Naive thymus-derived CD4-positive, alpha-beta T cell (primary cell): ENCODE data around the gene RAB25. TPM values are rescaled to one million over a fixed set of nuclear protein-coding genes. Genes with fewer than 3 reads are reported as not detected.
"Not testable (repeated sequence)": the region's sequence is repeated elsewhere in the genome, so short reads cannot be mapped to it uniquely, and the experiment has no call there.

Experiments used
- ATAC-seq: fragments of 150-1000 bp; cut with Tn5 transposase; 2 replicates; pipeline ENCODE4 v1.10.0; 2021; ENCODE audit warnings: mild to moderate bottlenecking, moderate library complexity
- CTCF ChIA-PET: fragments of 350-600 bp; sonication (Branson Sonifier 250); formaldehyde crosslinking; loops from one replicate; lab custom pipeline; 2021; ENCODE audit warnings: antibody characterized with exemption; lab: Charles Lee
- POLR2A ChIA-PET: fragments of 350-600 bp; sonication (Branson Sonifier 250); formaldehyde crosslinking; loops from one replicate; lab custom pipeline; 2021; ENCODE audit warnings: antibody characterized with exemption, inconsistent platforms; lab: Charles Lee
- DNase-seq, 9 donors: peaks; one replicate each; pipeline versions ENCODE4 v3.0.0 to v3.0.0-alpha.2; 2020 to 2022; ENCODE audit warnings: mixed read lengths in 1 of 9
- H3K27ac ChIP-seq: one replicate; pipeline ENCODE4 v1.7.0; 2013; ENCODE audit warnings: mild to moderate bottlenecking, low read depth, low read length, moderate library complexity
- H3K27me3 ChIP-seq, 2 donors: one replicate each; pipeline ENCODE4 v1.7.0; 2013; ENCODE audit warnings: low read length in 2 of 2, mild to moderate bottlenecking in 2 of 2, moderate library complexity in 2 of 2; ENCODE audit not compliant: control insufficient read depth in 2 of 2, insufficient read depth in 2 of 2
- H3K36me3 ChIP-seq, 3 experiments: 1 replicate in 2 of 3; 2 replicates in 1 of 3; pipeline ENCODE4 v1.7.0; 2013; ENCODE audit warnings: low read length in 3 of 3, mild to moderate bottlenecking in 3 of 3, moderate library complexity in 1 of 3; ENCODE audit not compliant: insufficient read depth in 3 of 3, control insufficient read depth in 2 of 3
- H3K4me1 ChIP-seq, 2 donors: one replicate each; pipeline ENCODE4 v1.7.0; 2013; ENCODE audit warnings: low read length in 2 of 2, mild to moderate bottlenecking in 2 of 2, moderate library complexity in 1 of 2; ENCODE audit not compliant: control insufficient read depth in 2 of 2, insufficient read depth in 2 of 2
- H3K4me3 ChIP-seq: 2 replicates; pipeline ENCODE4 v1.7.0; 2013; ENCODE audit warnings: mild to moderate bottlenecking, low read length
- H3K9me3 ChIP-seq, 3 experiments: 1 replicate in 2 of 3; 2 replicates in 1 of 3; pipeline ENCODE4 v1.7.0; 2013; ENCODE audit warnings: low read length in 3 of 3; ENCODE audit not compliant: control insufficient read depth in 2 of 3
- H3K27ac Mint-ChIP-seq, 9 donors: one replicate each; pipeline ENCODE4 v1.8.0; 2020 to 2022; ENCODE audit warnings: mixed read lengths in 9 of 9, mild to moderate bottlenecking in 8 of 9, moderate library complexity in 5 of 9, inconsistent platforms in 2 of 9
- H3K27me3 Mint-ChIP-seq, 5 donors: one replicate each; pipeline ENCODE4 v1.8.0; 2021 to 2022; ENCODE audit warnings: mixed read lengths in 5 of 5, mild to moderate bottlenecking in 1 of 5
- H3K36me3 Mint-ChIP-seq, 5 donors: one replicate each; pipeline ENCODE4 v1.8.0; 2020 to 2022; ENCODE audit warnings: mixed read lengths in 5 of 5, mild to moderate bottlenecking in 3 of 5, inconsistent platforms in 1 of 5
- H3K4me1 Mint-ChIP-seq, 7 donors: one replicate each; pipeline ENCODE4 v1.8.0; 2020 to 2022; ENCODE audit warnings: mixed read lengths in 7 of 7, mild to moderate bottlenecking in 3 of 7, inconsistent platforms in 1 of 7
- H3K4me3 Mint-ChIP-seq, 10 donors: one replicate each; pipeline ENCODE4 v1.8.0; 2020 to 2022; ENCODE audit warnings: mild to moderate bottlenecking in 10 of 10, mixed read lengths in 10 of 10, moderate library complexity in 6 of 10, inconsistent platforms in 2 of 10
- H3K9me3 Mint-ChIP-seq, 11 donors: one replicate each; pipeline ENCODE4 v1.8.0; 2020 to 2022; ENCODE audit warnings: mixed read lengths in 11 of 11, mild to moderate bottlenecking in 4 of 11, inconsistent platforms in 1 of 11, moderate library complexity in 1 of 11
- intact Hi-C, 2 donors: fragments of 100-400 bp; cut with micrococcal nuclease; formaldehyde crosslinking; loops; one replicate each; pipeline ENCODE4 v1.15.1; 2023
- polyA plus RNA-seq, 2 donors: library from polyadenylated mRNA; unstranded; fragments of 300-500 nt; fragmentation: Illumina TruSeq; gene quantifications; one replicate each; pipeline ENCODE4 v1.2.3, GENCODE V29; 2021
- total RNA-seq, 6 experiments: library from RNA in 5 of 6; stranded (reverse) in 5 of 6; gene quantifications; 1 replicate in 5 of 6; 2 replicates in 1 of 6; pipeline ENCODE4 v1.2.3 and lab custom pipeline; 2021 to 2026

Gene RAB25
- total and polyA plus RNA-seq, 7 experiments from 2014 or later, result 1.1 to 2.7 (median 1.8) TPM; not detected in 1

DNA sequence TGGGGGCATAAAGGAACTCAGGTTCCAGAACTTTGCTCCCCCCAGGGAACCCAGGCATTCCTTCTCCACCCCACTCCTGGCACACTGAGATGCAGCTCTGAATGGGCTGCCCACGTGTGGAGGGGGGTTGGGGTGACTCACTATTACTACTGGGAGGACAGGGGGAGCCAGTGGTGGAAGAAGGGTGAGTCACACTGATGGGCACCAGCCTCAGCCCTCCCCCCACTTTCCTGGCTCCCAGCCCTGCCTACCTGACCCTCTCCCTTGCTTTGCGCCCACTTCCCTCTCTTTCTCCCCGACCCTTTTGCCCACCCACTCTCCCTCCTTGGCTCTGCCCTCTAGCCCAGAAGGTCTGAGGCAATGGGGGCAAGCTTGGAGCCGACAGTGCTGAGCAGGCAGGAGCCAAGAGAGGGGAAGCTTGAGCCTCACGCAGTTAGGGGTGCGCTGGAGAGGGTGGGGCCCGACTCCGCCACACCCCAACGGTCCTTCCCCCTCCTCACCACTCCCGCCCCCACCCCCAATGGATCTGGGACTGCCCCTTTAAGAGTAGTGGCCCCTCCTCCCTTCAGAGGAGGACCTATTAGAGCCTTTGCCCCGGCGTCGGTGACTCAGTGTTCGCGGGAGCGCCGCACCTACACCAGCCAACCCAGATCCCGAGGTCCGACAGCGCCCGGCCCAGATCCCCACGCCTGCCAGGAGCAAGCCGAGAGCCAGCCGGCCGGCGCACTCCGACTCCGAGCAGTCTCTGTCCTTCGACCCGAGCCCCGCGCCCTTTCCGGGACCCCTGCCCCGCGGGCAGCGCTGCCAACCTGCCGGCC is 53.4 kb downstream of the RAB25 start, which contains the start of gene LMNA:
TSS of gene LMNA (plus strand) at position 611 of the 818 bp plus-strand sequence. CDS start 208 bp downstream, outside the sequence.
- POLR2A ChIA-PET, result interaction anchor here (2.4 kb wide), 1 partner anchor 10 kb away, joined by 9 read pairs; no protein-coding TSS in a partner anchor
- Histone ChIP-seq H3K4me1 (peaks cover 8 to 14% of the 10 kb centered on the region in 2 donors), H3K27me3 (peaks cover 0 to 14% of the 10 kb centered on the region in 2 donors), H3K27ac (peak within 1 kb of the TSS; percentile 9), H3K36me3 (no peaks in the 10 kb centered on the region), H3K4me3 (peak within 1 kb of the TSS; percentile 70), H3K9me3 (no peaks in the 10 kb centered on the region)
- Mint-ChIP-seq H3K4me1 (peaks cover 8 to 31% (median 20%) of the 10 kb centered on the region in 7 donors), H3K9me3 (peaks cover 0 to 2% (median 0%) of the 10 kb centered on the region in 11 donors), H3K27me3 (peaks cover 29 to 63% (median 37%) of the 10 kb centered on the region in 5 donors), H3K36me3 (no peaks in the 10 kb centered on the region), H3K27ac (peak within 1 kb of the TSS in 7 of 9 donors; percentile 2 to 92 (median 71)), H3K4me3 (peak within 1 kb of the TSS; percentile 79 to 91 (median 86))
- DNase-seq (peak in 3 of 9 donors; percentile 51 to 75 (median 62)), ATAC-seq (peak; percentile 86)
- CTCF ChIA-PET, result interaction anchor here (0.9 to 1.2 kb wide), 3 partner anchors 16 to 23 kb away, joined by 3 to 4 read pairs (median 4); no protein-coding TSS in a partner anchor
- intact Hi-C loops, result loop anchor here (1.0 to 2.0 kb wide), 3 partner anchors 8 to 18 kb away; no protein-coding TSS in a partner anchor

DNA sequence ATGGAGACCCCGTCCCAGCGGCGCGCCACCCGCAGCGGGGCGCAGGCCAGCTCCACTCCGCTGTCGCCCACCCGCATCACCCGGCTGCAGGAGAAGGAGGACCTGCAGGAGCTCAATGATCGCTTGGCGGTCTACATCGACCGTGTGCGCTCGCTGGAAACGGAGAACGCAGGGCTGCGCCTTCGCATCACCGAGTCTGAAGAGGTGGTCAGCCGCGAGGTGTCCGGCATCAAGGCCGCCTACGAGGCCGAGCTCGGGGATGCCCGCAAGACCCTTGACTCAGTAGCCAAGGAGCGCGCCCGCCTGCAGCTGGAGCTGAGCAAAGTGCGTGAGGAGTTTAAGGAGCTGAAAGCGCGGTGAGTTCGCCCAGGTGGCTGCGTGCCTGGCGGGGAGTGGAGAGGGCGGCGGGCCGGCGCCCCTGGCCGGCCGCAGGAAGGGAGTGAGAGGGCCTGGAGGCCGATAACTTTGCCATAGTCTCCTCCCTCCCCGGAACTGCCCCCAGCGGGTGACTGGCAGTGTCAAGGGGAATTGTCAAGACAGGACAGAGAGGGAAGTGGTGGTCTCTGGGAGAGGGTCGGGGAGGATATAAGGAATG is 54.1 kb downstream of the RAB25 start:
- Histone ChIP-seq H3K9me3 (no peaks in the 10 kb centered on the region), H3K4me3 (peak overlapping the region; percentile 70), H3K4me1 (peaks cover 8 to 14% of the 10 kb centered on the region in 2 donors), H3K36me3 (no peaks in the 10 kb centered on the region), H3K27me3 (peaks cover 0 to 14% of the 10 kb centered on the region in 2 donors), H3K27ac (peak overlapping the region; percentile 9)
- CTCF ChIA-PET, result interaction anchor here (0.6 to 1.4 kb wide), 5 partner anchors 16 to 28 kb away, joined by 3 to 6 read pairs (median 4); no protein-coding TSS in a partner anchor
- Mint-ChIP-seq H3K27me3 (peaks cover 29 to 61% (median 37%) of the 10 kb centered on the region in 5 donors), H3K4me3 (peak overlapping the region; percentile 79 to 91 (median 86)), H3K9me3 (peaks cover 0 to 2% (median 0%) of the 10 kb centered on the region in 11 donors), H3K27ac (peak overlapping the region in 6 of 9 donors; percentile 32 to 92 (median 51)), H3K36me3 (no peaks in the 10 kb centered on the region), H3K4me1 (peaks cover 8 to 35% (median 20%) of the 10 kb centered on the region in 7 donors)
- intact Hi-C loops, result loop anchor here (1.0 to 2.0 kb wide), 4 partner anchors 8 to 18 kb away; no protein-coding TSS in a partner anchor
- peak in 2 of 9 donors; percentile 18 to 46 for DNase-seq
- POLR2A ChIA-PET, result interaction anchor here (1.5 to 2.4 kb wide), 2 partner anchors 8 to 11 kb away, joined by 9 read pairs; no protein-coding TSS in a partner anchor
- ATAC-seq, result peak; percentile 3

DNA sequence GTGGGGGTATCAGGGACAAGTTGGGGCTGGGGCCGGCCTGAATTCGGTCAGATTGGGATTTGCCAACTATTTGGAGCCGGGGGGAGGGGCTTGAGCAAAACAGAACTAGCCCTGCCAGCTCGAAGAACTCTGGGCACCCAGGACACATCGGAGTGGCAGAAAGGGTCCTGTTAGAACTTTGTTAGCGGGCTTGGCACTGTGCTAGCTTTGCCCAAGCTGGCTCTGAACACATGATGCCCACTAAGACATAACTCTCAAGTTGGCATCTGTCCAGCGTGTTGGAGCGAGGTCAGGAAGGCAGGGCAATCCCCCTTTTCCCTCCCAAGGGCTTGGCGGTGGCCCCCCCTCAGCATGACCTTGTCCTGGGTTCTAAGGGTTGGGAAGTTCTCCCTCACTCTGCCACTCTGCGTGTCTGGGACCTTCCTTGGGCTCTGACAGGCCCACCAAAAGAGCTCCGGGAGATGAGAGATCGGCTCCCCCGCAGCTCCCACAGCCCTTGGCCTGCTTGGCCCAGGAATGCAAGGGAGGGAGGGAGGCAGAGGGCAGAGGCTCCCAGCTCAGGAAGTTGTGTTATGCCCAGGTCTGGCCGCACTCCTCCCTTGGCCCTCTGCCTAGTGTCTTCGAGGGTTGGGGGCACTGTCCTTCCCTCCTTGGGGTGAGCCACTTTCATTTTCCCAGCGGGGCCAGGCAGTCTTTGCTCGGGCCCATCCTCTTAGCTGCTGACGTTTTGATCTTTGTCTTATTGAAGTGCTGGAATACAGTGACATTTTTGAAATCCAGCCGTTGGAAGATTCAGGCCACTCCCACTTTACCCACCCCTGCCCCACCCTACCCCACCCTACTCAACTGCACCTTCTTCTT is 54.8 kb downstream of the RAB25 start:
- POLR2A ChIA-PET, result interaction anchor here (1.5 to 2.4 kb wide), 2 partner anchors 9 to 11 kb away, joined by 9 read pairs; no protein-coding TSS in a partner anchor

DNA sequence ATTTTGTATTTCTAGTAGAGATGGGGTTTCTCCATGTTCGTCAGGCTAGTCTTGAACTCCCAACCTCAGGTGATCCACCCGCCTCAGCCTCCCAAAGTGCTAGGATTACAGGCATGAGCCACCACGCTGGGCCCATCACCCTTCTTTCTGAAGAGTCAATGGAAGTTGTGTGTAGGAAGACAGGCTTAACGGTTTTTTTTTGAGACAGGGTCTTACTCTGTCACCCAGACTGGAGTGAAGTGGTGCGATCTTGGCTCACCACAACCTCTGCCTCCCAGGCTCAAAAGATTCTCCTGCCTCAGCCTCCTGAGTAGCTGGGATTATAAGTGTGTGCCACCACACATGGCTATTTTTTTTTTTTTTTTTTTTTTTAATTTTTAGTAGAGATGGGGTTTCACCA is 55.8 kb downstream of the RAB25 start:
- H3K9me3 Mint-ChIP-seq, H3K9me3 ChIP-seq, intact Hi-C loops, H3K4me3 ChIP-seq, DNase-seq, H3K27ac ChIP-seq, POLR2A ChIA-PET, H3K36me3 ChIP-seq, H3K36me3 Mint-ChIP-seq, ATAC-seq: not testable (repeated sequence)
- Histone ChIP-seq H3K27me3 (peaks cover 0 to 12% of the 10 kb centered on the region in 2 donors), H3K4me1 (peaks cover 8 to 14% of the 10 kb centered on the region in 2 donors)
- Mint-ChIP-seq H3K4me3 (peak overlapping the region in 6 of 10 donors; percentile 9 to 91 (median 88)), H3K4me1 (peaks cover 8 to 40% (median 21%) of the 10 kb centered on the region in 7 donors), H3K27ac (peak overlapping the region in 1 of 9 donors; percentile 81), H3K27me3 (peaks cover 29 to 53% (median 37%) of the 10 kb centered on the region in 5 donors)
- CTCF ChIA-PET, result interaction anchor here (3.3 kb wide), 1 partner anchor 12 kb away, joined by 18 read pairs; no protein-coding TSS in a partner anchor

More for the DNA sequence above, 54.8 kb downstream of the RAB25 start:
- ATAC-seq (no peak), DNase-seq (no peak)
- Mint-ChIP-seq H3K4me3 (peak overlapping the region; percentile 79 to 91 (median 86)), H3K9me3 (peaks cover 0 to 2% (median 0%) of the 10 kb centered on the region in 11 donors), H3K27ac (peak overlapping the region in 4 of 9 donors; percentile 48 to 92 (median 64)), H3K27me3 (peaks cover 29 to 55% (median 37%) of the 10 kb centered on the region in 5 donors), H3K4me1 (peaks cover 8 to 40% (median 21%) of the 10 kb centered on the region in 7 donors), H3K36me3 (no peaks in the 10 kb centered on the region)
- peaks cover 8 to 14% of the 10 kb centered on the region in 2 donors for H3K4me1 ChIP-seq
- no peaks in the 10 kb centered on the region for H3K36me3 ChIP-seq
- H3K9me3 ChIP-seq, result no peaks in the 10 kb centered on the region
- intact Hi-C loops, result loop anchor here (1.0 to 2.0 kb wide), 2 partner anchors 8 to 19 kb away; no protein-coding TSS in a partner anchor
- H3K27me3 ChIP-seq, result peaks cover 0 to 13% of the 10 kb centered on the region in 2 donors
- H3K27ac ChIP-seq, result no peak overlapping the region
- peak overlapping the region; percentile 70 for H3K4me3 ChIP-seq
- CTCF ChIA-PET, result interaction anchor here (0.6 to 1.4 kb wide), 4 partner anchors 20 to 28 kb away, joined by 3 to 6 read pairs (median 4); no protein-coding TSS in a partner anchor

DNA sequence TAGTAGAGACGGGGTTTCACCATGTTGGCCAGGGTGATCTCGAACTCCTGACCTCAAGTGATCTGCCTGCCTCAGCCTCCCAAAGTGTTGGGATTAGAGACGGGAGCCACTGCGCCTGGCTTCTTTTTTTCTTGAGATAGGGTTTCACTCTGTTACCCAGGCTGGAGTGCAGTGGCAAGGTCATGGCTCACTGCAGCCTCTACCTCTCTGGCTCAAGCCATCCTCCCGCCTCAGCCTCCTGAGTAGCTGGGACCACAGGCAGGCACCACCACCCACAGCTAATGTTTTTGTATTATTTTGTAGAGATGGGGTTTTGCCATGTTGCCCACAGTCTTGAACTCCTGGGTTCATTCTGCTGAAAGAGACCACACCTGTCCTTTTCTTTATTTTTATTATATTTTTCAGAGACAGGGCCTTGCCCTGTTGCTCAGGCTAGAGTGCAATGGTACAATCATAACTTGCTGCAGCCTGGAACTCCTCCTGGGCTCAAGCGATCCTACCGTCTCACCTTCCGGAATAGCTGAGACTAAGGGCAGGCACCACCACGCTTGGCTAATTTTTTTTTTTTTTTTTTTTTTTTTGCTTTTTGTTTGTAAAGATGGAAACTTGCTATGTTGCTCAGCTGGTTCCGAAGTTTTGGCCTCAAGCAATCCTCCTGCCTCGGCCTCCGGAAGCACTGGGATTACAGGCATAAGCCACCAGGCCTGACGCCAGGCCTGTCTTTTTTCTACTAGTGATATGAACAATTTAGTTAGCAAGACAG is 56.6 kb downstream of the RAB25 start:
- Histone ChIP-seq H3K27me3 (peaks cover 0 to 12% of the 10 kb centered on the region in 2 donors), H3K4me1 (peaks cover 8 to 14% of the 10 kb centered on the region in 2 donors), H3K4me3 (no peak overlapping the region), H3K9me3 (no peaks in the 10 kb centered on the region), H3K36me3 (no peaks in the 10 kb centered on the region), H3K27ac (no peak overlapping the region)
- Mint-ChIP-seq H3K36me3 (no peaks in the 10 kb centered on the region), H3K27me3 (peaks cover 29 to 49% (median 36%) of the 10 kb centered on the region in 5 donors), H3K27ac (no peak overlapping the region), H3K4me3 (no peak overlapping the region), H3K4me1 (peaks cover 8 to 40% (median 21%) of the 10 kb centered on the region in 7 donors), H3K9me3 (peaks cover 0 to 2% (median 0%) of the 10 kb centered on the region in 11 donors)
- POLR2A ChIA-PET, result interaction anchor here (1.4 kb wide), 1 partner anchor 9 kb away, joined by 3 read pairs; no protein-coding TSS in a partner anchor
- ATAC-seq (no peak), DNase-seq (no peak)
- intact Hi-C loops, result no loop called here
- CTCF ChIA-PET, result interaction anchor here (0.7 to 3.3 kb wide), 2 partner anchors 11 to 435 kb away, joined by 3 to 18 read pairs; no protein-coding TSS in a partner anchor
